SK-N-SH (cell line): ENCODE data around the gene ZNF439.

ENCODE experiments used
- CTCF ChIP-seq: fragments of 200-600 bp; sonication (generic); IDR thresholded peaks from 2 replicates; pipeline ENCODE4 v1.6.1; 2017; ENCODE audit warnings: antibody characterized with exemption, mild to moderate bottlenecking, moderate library complexity
- POLR2AphosphoS5 ChIP-seq: IDR thresholded peaks from 2 replicates; pipeline ENCODE4 v1.6.1; 2012; ENCODE audit warnings: low read depth, low read length
- RCOR1 ChIP-seq: fragments of 150-350 bp; IDR thresholded peaks from 2 replicates; pipeline ENCODE4 v1.6.1; 2017; ENCODE audit warnings: antibody characterized with exemption, low read length
- SMC3 ChIP-seq: IDR thresholded peaks from 2 replicates; pipeline ENCODE4 v1.6.1; 2012; ENCODE audit warnings: low read depth, low read length, improper control_type of control experiment
- TF ChIP-seq, protein P1 (sequence below): IDR thresholded peaks from 2 replicates; pipeline ENCODE4 v1.6.1; 2012; ENCODE audit warnings: mild to moderate bottlenecking, low read depth, low read length, moderate library complexity

DNA sequence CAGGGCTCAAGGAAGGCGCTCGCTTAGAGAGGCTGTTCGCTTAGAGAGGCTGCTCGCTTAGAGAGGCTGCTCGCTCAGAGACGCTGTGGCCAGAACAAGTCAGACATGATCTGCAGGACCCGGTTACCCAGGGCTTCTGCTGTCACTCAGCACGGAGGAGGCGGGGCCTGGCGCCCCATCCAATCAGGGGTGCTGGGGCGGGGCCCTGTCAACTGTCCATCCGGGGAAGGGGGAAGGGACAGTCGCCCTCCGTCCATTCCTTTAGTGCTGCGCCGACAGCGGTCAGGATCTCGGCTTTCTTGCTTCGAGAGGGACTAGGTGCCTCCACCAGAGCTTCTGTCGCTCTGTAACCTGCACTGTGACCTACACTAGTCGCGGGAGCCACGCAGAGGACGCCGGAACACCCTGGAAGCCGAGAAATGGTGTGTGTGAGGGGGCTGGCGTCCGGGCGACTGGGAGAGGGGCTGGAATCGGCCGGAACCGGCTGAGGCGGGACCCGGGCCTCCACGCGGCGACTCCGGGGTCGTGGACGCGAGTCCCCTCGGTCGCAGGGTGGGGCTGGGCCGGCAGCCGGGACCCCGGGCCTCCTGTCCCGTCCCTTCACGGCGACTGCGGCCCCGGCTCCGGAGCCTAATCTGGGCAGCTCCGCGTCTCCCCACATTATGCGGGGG, 34.4 kb upstream of the ZNF439 start, which contains the start of gene ZNF440:
- TF ChIP-seq, protein P1, sequence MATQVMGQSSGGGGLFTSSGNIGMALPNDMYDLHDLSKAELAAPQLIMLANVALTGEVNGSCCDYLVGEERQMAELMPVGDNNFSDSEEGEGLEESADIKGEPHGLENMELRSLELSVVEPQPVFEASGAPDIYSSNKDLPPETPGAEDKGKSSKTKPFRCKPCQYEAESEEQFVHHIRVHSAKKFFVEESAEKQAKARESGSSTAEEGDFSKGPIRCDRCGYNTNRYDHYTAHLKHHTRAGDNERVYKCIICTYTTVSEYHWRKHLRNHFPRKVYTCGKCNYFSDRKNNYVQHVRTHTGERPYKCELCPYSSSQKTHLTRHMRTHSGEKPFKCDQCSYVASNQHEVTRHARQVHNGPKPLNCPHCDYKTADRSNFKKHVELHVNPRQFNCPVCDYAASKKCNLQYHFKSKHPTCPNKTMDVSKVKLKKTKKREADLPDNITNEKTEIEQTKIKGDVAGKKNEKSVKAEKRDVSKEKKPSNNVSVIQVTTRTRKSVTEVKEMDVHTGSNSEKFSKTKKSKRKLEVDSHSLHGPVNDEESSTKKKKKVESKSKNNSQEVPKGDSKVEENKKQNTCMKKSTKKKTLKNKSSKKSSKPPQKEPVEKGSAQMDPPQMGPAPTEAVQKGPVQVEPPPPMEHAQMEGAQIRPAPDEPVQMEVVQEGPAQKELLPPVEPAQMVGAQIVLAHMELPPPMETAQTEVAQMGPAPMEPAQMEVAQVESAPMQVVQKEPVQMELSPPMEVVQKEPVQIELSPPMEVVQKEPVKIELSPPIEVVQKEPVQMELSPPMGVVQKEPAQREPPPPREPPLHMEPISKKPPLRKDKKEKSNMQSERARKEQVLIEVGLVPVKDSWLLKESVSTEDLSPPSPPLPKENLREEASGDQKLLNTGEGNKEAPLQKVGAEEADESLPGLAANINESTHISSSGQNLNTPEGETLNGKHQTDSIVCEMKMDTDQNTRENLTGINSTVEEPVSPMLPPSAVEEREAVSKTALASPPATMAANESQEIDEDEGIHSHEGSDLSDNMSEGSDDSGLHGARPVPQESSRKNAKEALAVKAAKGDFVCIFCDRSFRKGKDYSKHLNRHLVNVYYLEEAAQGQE = 0 out of 2 replicates have a peak, but pooled peaks have one; percentile 37
- TF ChIP-seq POLR2AphosphoS5 (peak; percentile 98), RCOR1 (peak; percentile 28; the same call in 1 of the 2 replicates), SMC3 (no peak), CTCF (no peak)
